ENCODE measurements around the gene P2RY2. TPM values are rescaled to one million over a fixed set of nuclear protein-coding genes. Genes with fewer than 3 reads are reported as not detected.

The P2RY2 gene
- total RNA-seq, 1 experiment from 2014 or later = 0.26 TPM

DNA sequence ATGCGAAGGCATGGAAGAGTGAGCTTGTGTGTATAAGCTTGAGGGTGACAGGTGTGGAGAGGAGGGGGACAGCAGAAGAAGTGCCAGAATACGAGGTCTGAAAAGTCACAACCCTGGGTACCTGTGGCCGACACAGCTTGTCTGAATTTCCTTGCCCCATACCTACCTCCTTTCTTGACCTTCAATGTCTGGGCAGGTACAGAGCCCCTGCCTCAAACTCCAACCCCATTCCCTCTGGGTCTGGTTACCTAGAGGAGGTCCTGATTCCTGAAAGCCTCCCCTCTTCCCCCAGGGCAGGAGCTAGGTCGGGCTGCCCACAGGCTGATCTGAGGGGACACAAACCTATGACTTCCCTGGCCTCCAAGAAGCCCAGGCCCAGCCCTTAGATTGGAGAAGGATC lies 39.4 kb upstream of the P2RY2 start:
- Mint-ChIP-seq H3K4me3 (no peak overlapping the region), H3K9me3 (no peaks in the 10 kb centered on the region), H3K27me3 (ENCODE audit: low read depth) (peaks cover 6% of the 10 kb centered on the region), H3K27ac (no peak overlapping the region), H3K4me1 (peaks cover 2 to 8% of the 10 kb centered on the region in 2 experiments; a peak in 2 of 4 replicates), H3K36me3 (ENCODE audit: insufficient read depth in 1 of 3, low read depth in 3 of 3) (no peaks in the 10 kb centered on the region)
- no peak overlapping the region for H3K4ac ChIP-seq (ENCODE audit: low read depth, low read length)
- H4K5ac ChIP-seq (ENCODE audit: insufficient read length, low read depth, low read length) = no peak overlapping the region
- H3K23ac ChIP-seq (ENCODE audit: insufficient read length, low read depth, low read length) = no peak overlapping the region
- H3K79me1 ChIP-seq (ENCODE audit: insufficient read depth, low read depth, low read length, poor library complexity, severe bottlenecking) = no peaks in the 10 kb centered on the region
- TF ChIP-seq CTCF (conservative IDR thresholded peaks at IDR 0.05) = no peak
- H2BK120ac ChIP-seq (ENCODE audit: low read depth, low read length, poor library complexity, severe bottlenecking) = no peak overlapping the region
- H3K27me3 ChIP-seq (ENCODE audit: insufficient read depth, low read length) = no peaks in the 10 kb centered on the region
- no peak overlapping the region for H2BK5ac ChIP-seq (ENCODE audit: insufficient read length, low read length)
- no peaks in the 10 kb centered on the region for H4K20me1 ChIP-seq (ENCODE audit: control insufficient read depth, insufficient read depth, insufficient read length)
- H2AK5ac ChIP-seq (ENCODE audit: insufficient read length, low read length) = no peak overlapping the region
- H2AFZ ChIP-seq (ENCODE audit: low read length) = no peak overlapping the region
- no peak overlapping the region for H4K8ac ChIP-seq (replicated peaks; ENCODE audit: insufficient read length, low read depth, low read length)
- H4K91ac ChIP-seq (ENCODE audit: insufficient read length, low read depth, low read length) = no peak overlapping the region
- H3T11ph ChIP-seq (ENCODE audit: low read length) = no peak overlapping the region
- H3K14ac ChIP-seq (ENCODE audit: insufficient read depth, low read length) = no peak overlapping the region
- no peak overlapping the region for H3K18ac ChIP-seq (ENCODE audit: insufficient read length, low read depth, low read length)
- no peak for DNase-seq
- H3K4me1 ChIP-seq (ENCODE audit: insufficient read depth, low read length) = no peaks in the 10 kb centered on the region
- no peaks in the 10 kb centered on the region for H3K23me2 ChIP-seq (ENCODE audit: insufficient read length, low read depth, low read length, poor library complexity, severe bottlenecking)
- WGBS (ENCODE audit: extremely low coverage, insufficient read length, low lambda C conversion rate) = no CpG with 5 or more reads among the region's 4 CpGs
- no peak overlapping the region for H2BK12ac ChIP-seq (ENCODE audit: insufficient read length, low read depth, low read length)
- H2BK20ac ChIP-seq (ENCODE audit: low read depth, low read length, poor library complexity, severe bottlenecking) = no peak overlapping the region
- H3K27ac ChIP-seq (ENCODE audit: insufficient read length, low read depth, low read length) = no peak overlapping the region
- H3K79me2 ChIP-seq (ENCODE audit: insufficient read depth, low read length) = no peaks in the 10 kb centered on the region
- H3K4me2 ChIP-seq (ENCODE audit: insufficient read depth, insufficient read length, low read length) = no peak overlapping the region
- H3K9me3 ChIP-seq (ENCODE audit: control insufficient read depth, low read depth, low read length) = no peaks in the 10 kb centered on the region
- H3K56ac ChIP-seq (ENCODE audit: insufficient read length, low read depth, low read length) = no peak overlapping the region
- H3K9ac ChIP-seq (ENCODE audit: extremely low read depth, insufficient read length, low read length) = no peak overlapping the region
- no peak overlapping the region for H2BK15ac ChIP-seq (ENCODE audit: low read depth, low read length)
